Measurements from ENCODE around the gene SLC29A4. TPM values are rescaled to one million over a fixed set of nuclear protein-coding genes. Genes with fewer than 3 reads are reported as not detected.
"Not testable (repeated sequence)": the region's sequence is repeated elsewhere in the genome, so short reads cannot be mapped to it uniquely, and the experiment has no call there.

Gene SLC29A4
- total RNA-seq, 2 experiments from 2014 or later: 0.24 to 0.42 TPM

- CTCF ChIA-PET; intact Hi-C loops (cut with micrococcal nuclease); H3K9me3 Mint-ChIP-seq; H3K4me3 Mint-ChIP-seq; DNase-seq; H3K27me3 Mint-ChIP-seq (ENCODE audit: low read depth); H3K4me1 Mint-ChIP-seq (ENCODE audit: low read depth); H3K27ac Mint-ChIP-seq: not testable (repeated sequence)
- H3K36me3 Mint-ChIP-seq (ENCODE audit: low read depth): peaks cover 17% of the 10 kb centered on the region
Observed at GRCh38 chr7:5307221-5308142, 24.7 kb downstream of the SLC29A4 start.

GRCh38 chr7:5309146-5309545 is 26.4 kb downstream of the SLC29A4 start:
- intact Hi-C loops (cut with micrococcal nuclease): no loop called here
- no peak overlapping the region for H3K27ac Mint-ChIP-seq
- H3K4me1 Mint-ChIP-seq (ENCODE audit: low read depth): no peaks in the 10 kb centered on the region
- no peak overlapping the region for H3K4me3 Mint-ChIP-seq
- DNase-seq: no peak
- peaks cover 17% of the 10 kb centered on the region for H3K36me3 Mint-ChIP-seq (ENCODE audit: low read depth)
- no peaks in the 10 kb centered on the region for H3K9me3 Mint-ChIP-seq
- H3K27me3 Mint-ChIP-seq (ENCODE audit: low read depth): no peaks in the 10 kb centered on the region
- CTCF ChIA-PET: no interaction called here

- CTCF ChIA-PET: no interaction called here
- H3K9me3 Mint-ChIP-seq: no peaks in the 10 kb centered on the region
- no peaks in the 10 kb centered on the region for H3K4me1 Mint-ChIP-seq (ENCODE audit: low read depth)
Observed at GRCh38 chr7:5310822-5311405, 28.2 kb downstream of the SLC29A4 start.

GRCh38 chr7:5312276-5313070 is 29.7 kb downstream of the SLC29A4 start:
- intact Hi-C loops (cut with micrococcal nuclease); H3K27me3 Mint-ChIP-seq (ENCODE audit: low read depth); CTCF ChIA-PET; DNase-seq; H3K27ac Mint-ChIP-seq; H3K4me1 Mint-ChIP-seq (ENCODE audit: low read depth); H3K9me3 Mint-ChIP-seq; H3K4me3 Mint-ChIP-seq: not testable (repeated sequence)
- peaks cover 34% of the 10 kb centered on the region for H3K36me3 Mint-ChIP-seq (ENCODE audit: low read depth)

More at GRCh38 chr7:5310822-5311405, 28.2 kb downstream of the SLC29A4 start:
- Mint-ChIP-seq H3K4me3 (no peak overlapping the region), H3K27me3 (ENCODE audit: low read depth) (no peaks in the 10 kb centered on the region), H3K27ac (no peak overlapping the region), H3K36me3 (ENCODE audit: low read depth) (peaks cover 26% of the 10 kb centered on the region)
- intact Hi-C loops (cut with micrococcal nuclease): no loop called here
- no peak for DNase-seq

- H3K4me1 Mint-ChIP-seq (ENCODE audit: low read depth); intact Hi-C loops (cut with micrococcal nuclease); DNase-seq; H3K9me3 Mint-ChIP-seq; H3K27ac Mint-ChIP-seq; H3K4me3 Mint-ChIP-seq; CTCF ChIA-PET; H3K27me3 Mint-ChIP-seq (ENCODE audit: low read depth): not testable (repeated sequence)
- H3K36me3 Mint-ChIP-seq (ENCODE audit: low read depth): peaks cover 35% of the 10 kb centered on the region
Observed at GRCh38 chr7:5313076-5313885, 30.5 kb downstream of the SLC29A4 start.

- H3K4me1 Mint-ChIP-seq (ENCODE audit: low read depth): no peaks in the 10 kb centered on the region
- no peak for DNase-seq
- no peak overlapping the region for H3K4me3 Mint-ChIP-seq
- no peaks in the 10 kb centered on the region for H3K27me3 Mint-ChIP-seq (ENCODE audit: low read depth)
- H3K36me3 Mint-ChIP-seq (ENCODE audit: low read depth): peaks cover 46% of the 10 kb centered on the region
- CTCF ChIA-PET: no interaction called here
- intact Hi-C loops (cut with micrococcal nuclease): no loop called here
- H3K9me3 Mint-ChIP-seq: peaks cover 18% of the 10 kb centered on the region
- no peak overlapping the region for H3K27ac Mint-ChIP-seq
Observed at GRCh38 chr7:5314864-5315263, 32.1 kb downstream of the SLC29A4 start.

GRCh38 chr7:5315761-5316160 is 33.0 kb downstream of the SLC29A4 start:
- H3K4me1 Mint-ChIP-seq (ENCODE audit: low read depth): no peaks in the 10 kb centered on the region
- no peak overlapping the region for H3K27ac Mint-ChIP-seq
- intact Hi-C loops (cut with micrococcal nuclease): no loop called here
- CTCF ChIA-PET: interaction anchor here (1.2 kb wide), 1 partner anchor 50 kb away, joined by 3 read pairs; no protein-coding TSS in a partner anchor
- no peaks in the 10 kb centered on the region for H3K27me3 Mint-ChIP-seq (ENCODE audit: low read depth)
- no peak for DNase-seq
- peaks cover 22% of the 10 kb centered on the region for H3K9me3 Mint-ChIP-seq
- peaks cover 52% of the 10 kb centered on the region for H3K36me3 Mint-ChIP-seq (ENCODE audit: low read depth)
- H3K4me3 Mint-ChIP-seq: no peak overlapping the region

- intact Hi-C loops (cut with micrococcal nuclease); H3K27ac Mint-ChIP-seq; H3K4me1 Mint-ChIP-seq (ENCODE audit: low read depth); H3K27me3 Mint-ChIP-seq (ENCODE audit: low read depth); CTCF ChIA-PET; DNase-seq; H3K4me3 Mint-ChIP-seq: not testable (repeated sequence)
- peaks cover 59% of the 10 kb centered on the region for H3K36me3 Mint-ChIP-seq (ENCODE audit: low read depth)
- H3K9me3 Mint-ChIP-seq: peaks cover 22% of the 10 kb centered on the region
Observed at GRCh38 chr7:5318613-5319012, 35.9 kb downstream of the SLC29A4 start.

- intact Hi-C loops (cut with micrococcal nuclease): no loop called here
- no peak for DNase-seq
- no peaks in the 10 kb centered on the region for H3K27me3 Mint-ChIP-seq (ENCODE audit: low read depth)
- no peak overlapping the region for H3K4me3 Mint-ChIP-seq
- H3K36me3 Mint-ChIP-seq (ENCODE audit: low read depth): peaks cover 59% of the 10 kb centered on the region
- CTCF ChIA-PET: no interaction called here
- peaks cover 22% of the 10 kb centered on the region for H3K9me3 Mint-ChIP-seq
- H3K4me1 Mint-ChIP-seq (ENCODE audit: low read depth): no peaks in the 10 kb centered on the region
- no peak overlapping the region for H3K27ac Mint-ChIP-seq
Observed at GRCh38 chr7:5320391-5320790, 37.6 kb downstream of the SLC29A4 start.

- Mint-ChIP-seq H3K27ac (no peak overlapping the region), H3K4me1 (ENCODE audit: low read depth) (no peaks in the 10 kb centered on the region), H3K36me3 (ENCODE audit: low read depth) (peaks cover 55% of the 10 kb centered on the region), H3K27me3 (ENCODE audit: low read depth) (no peaks in the 10 kb centered on the region), H3K4me3 (no peak overlapping the region), H3K9me3 (peaks cover 22% of the 10 kb centered on the region)
- CTCF ChIA-PET: no interaction called here
- no peak for DNase-seq
- intact Hi-C loops (cut with micrococcal nuclease): no loop called here
Observed at GRCh38 chr7:5320802-5321396, 38.2 kb downstream of the SLC29A4 start.

- Mint-ChIP-seq H3K27me3 (ENCODE audit: low read depth) (no peaks in the 10 kb centered on the region), H3K27ac (no peak overlapping the region), H3K4me1 (ENCODE audit: low read depth) (no peaks in the 10 kb centered on the region), H3K9me3 (peaks cover 22% of the 10 kb centered on the region), H3K4me3 (no peak overlapping the region), H3K36me3 (ENCODE audit: low read depth) (peaks cover 49% of the 10 kb centered on the region)
- DNase-seq: no peak
- intact Hi-C loops (cut with micrococcal nuclease): no loop called here
- CTCF ChIA-PET: no interaction called here
Observed at GRCh38 chr7:5322621-5323410, 40.1 kb downstream of the SLC29A4 start.
